GM18507 (cell line): ENCODE results near the gene MED15.
"Not testable (repeated sequence)": the region's sequence is repeated elsewhere in the genome, so short reads cannot be mapped to it uniquely, and the experiment has no call there.

Experiments used
- DNase-seq: peaks from one replicate; pipeline ENCODE4 v3.0.0; 2011; ENCODE audit warnings: low read depth; ENCODE audit not compliant: insufficient read length; ENCODE audit errors: extremely low spot score
- FAIRE-seq: peaks from 2 replicates; lab custom pipeline; 2011; peaks lifted over from hg19 to GRCh38; lab: Jason Lieb, UNC

MED15 gene, protein sequence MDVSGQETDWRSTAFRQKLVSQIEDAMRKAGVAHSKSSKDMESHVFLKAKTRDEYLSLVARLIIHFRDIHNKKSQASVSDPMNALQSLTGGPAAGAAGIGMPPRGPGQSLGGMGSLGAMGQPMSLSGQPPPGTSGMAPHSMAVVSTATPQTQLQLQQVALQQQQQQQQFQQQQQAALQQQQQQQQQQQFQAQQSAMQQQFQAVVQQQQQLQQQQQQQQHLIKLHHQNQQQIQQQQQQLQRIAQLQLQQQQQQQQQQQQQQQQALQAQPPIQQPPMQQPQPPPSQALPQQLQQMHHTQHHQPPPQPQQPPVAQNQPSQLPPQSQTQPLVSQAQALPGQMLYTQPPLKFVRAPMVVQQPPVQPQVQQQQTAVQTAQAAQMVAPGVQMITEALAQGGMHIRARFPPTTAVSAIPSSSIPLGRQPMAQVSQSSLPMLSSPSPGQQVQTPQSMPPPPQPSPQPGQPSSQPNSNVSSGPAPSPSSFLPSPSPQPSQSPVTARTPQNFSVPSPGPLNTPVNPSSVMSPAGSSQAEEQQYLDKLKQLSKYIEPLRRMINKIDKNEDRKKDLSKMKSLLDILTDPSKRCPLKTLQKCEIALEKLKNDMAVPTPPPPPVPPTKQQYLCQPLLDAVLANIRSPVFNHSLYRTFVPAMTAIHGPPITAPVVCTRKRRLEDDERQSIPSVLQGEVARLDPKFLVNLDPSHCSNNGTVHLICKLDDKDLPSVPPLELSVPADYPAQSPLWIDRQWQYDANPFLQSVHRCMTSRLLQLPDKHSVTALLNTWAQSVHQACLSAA

GRCh38 chr22:20507253-20508066 is at the start of gene MED15:
MED15 (plus strand) TSS chr22:20507610; CDS start chr22:20507679, 69 bp downstream.
- peak; percentile 94 for FAIRE-seq
- DNase-seq = peak; percentile 87

GRCh38 chr22:20458530-20459151 is 48.8 kb upstream of the MED15 start:
- FAIRE-seq = no peak

DNA sequence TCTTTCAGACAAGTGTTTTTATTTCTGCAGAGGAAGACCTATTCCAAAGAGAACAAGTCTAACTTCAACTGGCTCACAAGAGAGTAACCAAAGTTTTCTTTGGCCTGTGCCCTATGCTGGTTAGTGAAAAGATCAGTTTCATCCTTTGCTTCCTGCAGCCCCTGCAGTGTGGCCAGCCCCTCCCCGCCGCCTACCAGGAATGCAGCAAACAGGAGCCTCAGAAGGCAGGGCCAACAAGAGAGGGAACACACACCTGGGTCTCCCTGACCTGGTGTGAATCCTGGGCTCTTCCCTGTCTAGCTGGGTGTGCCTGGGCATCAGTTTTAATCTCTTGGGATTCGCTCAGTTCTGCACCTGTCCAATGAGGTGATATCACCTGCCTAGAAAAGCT is 48.3 kb upstream of the MED15 start:
- DNase-seq (no peak), FAIRE-seq (no peak)

More at GRCh38 chr22:20458530-20459151, 48.8 kb upstream of the MED15 start:
- no peak for DNase-seq

DNA sequence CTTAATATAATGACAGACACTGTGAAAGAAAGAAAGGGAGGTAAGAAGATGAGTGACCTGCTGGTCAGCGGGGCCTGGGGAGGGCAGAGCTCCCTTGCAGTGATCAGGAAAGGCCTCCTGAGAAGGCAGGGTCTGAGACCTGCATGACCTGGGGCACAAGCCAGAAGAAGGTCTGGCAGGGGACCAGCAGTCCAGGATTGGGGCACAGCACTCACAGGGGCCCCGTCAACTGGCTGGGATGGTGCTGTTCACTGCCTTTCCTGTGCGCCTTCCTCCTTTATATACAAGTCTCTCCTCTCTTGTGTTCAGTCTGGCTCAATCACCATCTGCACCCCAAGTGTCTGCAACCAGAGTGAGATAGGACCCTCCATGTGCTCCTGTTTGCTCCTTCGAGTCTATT is 47.5 kb upstream of the MED15 start:
- DNase-seq (no peak), FAIRE-seq (no peak)

- FAIRE-seq (peak; percentile 89), DNase-seq (no peak)
These were observed 43.9 kb upstream of the MED15 start for GRCh38 chr22:20463324-20464095.

- FAIRE-seq (peak; percentile 86), DNase-seq (peak; percentile 30)
These were observed 43.3 kb upstream of the MED15 start for GRCh38 chr22:20464096-20464614.

- no peak for FAIRE-seq
- DNase-seq = no peak
These were observed 42.3 kb upstream of the MED15 start for GRCh38 chr22:20464912-20465758.

GRCh38 chr22:20465759-20466077 is 41.7 kb upstream of the MED15 start:
- no peak for DNase-seq
- FAIRE-seq = no peak

DNA sequence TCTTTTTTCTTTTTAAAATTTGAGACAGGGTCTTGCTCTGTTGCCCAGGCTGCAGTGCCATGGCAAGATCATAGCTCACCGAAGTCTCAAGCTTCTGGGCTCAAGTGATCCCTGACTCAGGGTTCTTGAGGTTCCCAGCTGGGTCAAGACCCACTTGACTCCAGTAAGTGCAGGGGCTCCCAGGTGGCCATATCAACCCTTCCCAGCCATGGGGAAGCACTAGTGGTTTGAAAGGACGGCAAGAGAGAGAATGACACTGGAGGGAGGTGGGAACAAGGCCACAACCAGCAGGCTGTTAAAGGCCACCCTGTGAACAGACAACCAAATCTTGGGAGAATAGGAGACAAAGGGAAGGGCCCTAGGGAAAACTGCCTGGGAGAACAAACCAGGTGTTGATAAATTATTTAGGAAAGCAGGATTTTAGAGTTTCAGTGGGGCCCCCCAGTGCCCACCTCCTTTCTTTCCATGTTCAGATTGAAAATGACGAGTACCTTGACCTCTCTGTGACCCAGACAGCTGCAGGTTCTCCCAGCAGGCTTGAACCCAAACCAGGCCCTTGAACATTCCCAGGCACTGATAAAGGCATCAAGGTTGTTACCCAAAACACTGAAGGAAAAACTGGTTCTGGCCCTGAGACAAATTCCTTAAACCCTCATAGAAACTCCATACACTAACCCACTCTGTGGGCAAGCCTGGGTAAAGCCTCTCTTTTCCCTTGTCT is 40.6 kb upstream of the MED15 start:
- FAIRE-seq = no peak
- DNase-seq = no peak

GRCh38 chr22:20469110-20469868 is 38.1 kb upstream of the MED15 start:
- DNase-seq (no peak), FAIRE-seq (no peak)

- FAIRE-seq, DNase-seq: not testable (repeated sequence)
These were observed 36.9 kb upstream of the MED15 start for GRCh38 chr22:20470525-20470924.

DNA sequence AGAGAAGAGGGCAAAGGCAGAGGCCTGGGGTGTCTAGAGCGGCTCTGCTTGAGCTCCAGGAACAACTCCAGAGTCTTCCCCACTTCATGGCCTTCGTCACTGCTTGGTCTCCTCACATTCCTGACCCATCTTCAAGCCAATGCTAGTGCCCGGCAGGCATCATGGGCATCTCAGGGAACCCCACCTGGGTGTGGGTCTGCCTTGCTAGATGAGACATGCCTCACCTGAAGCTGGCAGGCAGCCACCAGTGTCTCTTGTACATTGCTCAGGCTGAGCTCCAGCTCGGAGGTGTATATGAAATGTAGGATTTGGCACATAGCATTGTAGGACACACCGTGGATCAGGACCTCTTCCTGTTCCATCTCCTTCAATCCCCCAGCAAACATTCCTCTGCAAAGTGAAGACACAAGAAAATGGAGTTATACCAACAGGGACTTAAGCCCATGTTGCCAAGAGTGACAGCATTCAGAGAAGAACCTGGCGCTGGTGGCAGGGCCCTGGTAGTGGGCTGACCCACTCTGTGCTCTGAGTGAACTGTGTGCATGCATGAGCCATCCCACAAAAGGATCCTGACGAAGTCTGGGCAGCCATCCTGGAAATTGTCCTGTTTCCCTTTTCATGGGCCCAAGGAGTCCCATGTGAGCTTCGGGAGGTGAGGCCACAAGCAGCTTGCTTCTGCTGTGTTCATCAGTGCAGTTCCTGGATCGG is 36.1 kb upstream of the MED15 start:
- no peak for FAIRE-seq
- no peak for DNase-seq

- no peak for FAIRE-seq
- no peak for DNase-seq
These were observed 34.6 kb upstream of the MED15 start for GRCh38 chr22:20472629-20473442.

GRCh38 chr22:20475115-20475436 is 32.3 kb upstream of the MED15 start:
- FAIRE-seq = no peak

DNA sequence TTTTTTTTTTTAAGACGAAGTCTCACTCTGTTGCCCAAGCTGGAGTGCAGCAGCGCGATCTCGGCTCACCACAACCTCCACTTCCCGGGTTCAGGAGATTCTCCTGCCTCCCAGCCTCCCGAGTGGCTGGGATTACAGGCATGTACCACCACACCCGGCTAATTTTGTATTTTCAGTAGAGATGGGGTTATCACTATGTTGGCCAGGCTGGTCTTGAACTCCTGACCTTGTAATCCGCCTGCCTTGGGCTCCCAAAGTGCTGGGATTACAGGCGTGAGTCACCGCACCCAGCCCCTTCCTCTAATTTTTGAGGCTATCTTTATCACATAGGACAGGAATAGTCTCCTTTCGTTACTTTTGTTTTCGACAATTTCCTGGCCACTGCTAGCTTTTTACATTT is 31.8 kb upstream of the MED15 start:
- FAIRE-seq, DNase-seq: not testable (repeated sequence)

More at GRCh38 chr22:20475115-20475436, 32.3 kb upstream of the MED15 start:
- DNase-seq = no peak
